HepG2 (cell line): ENCODE measurements around the gene TIMM44. TPM values are rescaled to one million over a fixed set of nuclear protein-coding genes. Genes with fewer than 3 reads are reported as not detected.

Experiments
- CCAR2 ChIP-seq: fragments of 200-400 bp; formaldehyde crosslinking; optimal IDR thresholded peaks from 2 replicates; pipeline ENCODE3; 2018; ENCODE audit warnings: low read depth, mild to moderate bottlenecking, low read length, moderate library complexity
- CREBL2 ChIP-seq: sonication (generic); formaldehyde crosslinking; IDR thresholded peaks from 2 replicates; pipeline ENCODE4 v1.8.1; 2023; ENCODE audit warnings: missing genetic modification reagents, mild to moderate bottlenecking, borderline replicate concordance
- FLYWCH1 ChIP-seq: sonication (generic); formaldehyde crosslinking; IDR thresholded peaks from 2 replicates; pipeline ENCODE4 v1.8.1; 2023; ENCODE audit warnings: mild to moderate bottlenecking, missing genetic modification reagents
- HDAC1 ChIP-seq: sonication (generic); formaldehyde crosslinking; IDR thresholded peaks from 2 replicates; pipeline ENCODE4 v1.5.1; 2020; ENCODE audit warnings: mild to moderate bottlenecking, missing genetic modification reagents
- HMG20B ChIP-seq: conservative IDR thresholded peaks from 2 replicates; pipeline ENCODE4 v1.6.1; 2016; ENCODE audit warnings: missing genetic modification reagents, missing compliant biosample characterization
- KAT7 ChIP-seq: IDR thresholded peaks from 2 replicates; pipeline ENCODE4 v1.6.1; 2018; ENCODE audit warnings: borderline replicate concordance, missing compliant biosample characterization
- PRDM10 ChIP-seq: sonication (generic); formaldehyde crosslinking; IDR thresholded peaks from 2 replicates; pipeline ENCODE4 v1.4.0; 2020; ENCODE audit warnings: low read depth, missing genetic modification reagents
- SNAI1 ChIP-seq: sonication (generic); formaldehyde crosslinking; IDR thresholded peaks from 2 replicates; pipeline ENCODE4 v1.5.0; 2020; ENCODE audit warnings: mild to moderate bottlenecking, missing genetic modification reagents, borderline replicate concordance
- ZNF124 ChIP-seq: sonication (generic); formaldehyde crosslinking; IDR thresholded peaks from 2 replicates; pipeline ENCODE4 v1.4.0; 2020; ENCODE audit warnings: missing genetic modification reagents
- ZNF24 ChIP-seq: fragments of 450-650 bp; IDR thresholded peaks from 2 replicates; pipeline ENCODE4 v1.6.1; 2017; ENCODE audit warnings: antibody characterized with exemption, mild to moderate bottlenecking
- ZNF260 ChIP-seq: sonication (generic); formaldehyde crosslinking; IDR thresholded peaks from 2 replicates; pipeline ENCODE4 v1.4.0; 2020; ENCODE audit warnings: missing genetic modification reagents, low read depth, mild to moderate bottlenecking, borderline replicate concordance
- ZNF263 ChIP-seq: sonication (generic); formaldehyde crosslinking; IDR thresholded peaks from 2 replicates; pipeline ENCODE4 v1.4.0; 2020; ENCODE audit warnings: missing genetic modification reagents
- ZNF281 ChIP-seq: sonication (generic); formaldehyde crosslinking; IDR thresholded peaks from 2 replicates; pipeline ENCODE4 v1.4.0; 2020; ENCODE audit warnings: missing genetic modification reagents, borderline replicate concordance
- ZNF580 ChIP-seq: IDR thresholded peaks from 2 replicates; pipeline ENCODE4 v1.6.1; 2016; ENCODE audit warnings: low read depth, borderline replicate concordance
- polyA plus RNA-seq, 8 experiments: library from polyadenylated mRNA; depleted of rRNA in 3 of 8; stranded (reverse) in 7 of 8; unstranded in 1 of 8; fragments of >200 nt; fragmentation: Illumina TruSeq in 4 of 8; extraction: Trizol in 4 of 8; gene quantifications; 2 replicates each; pipeline versions ENCODE4 v1.2.1 to v1.2.3, GENCODE V29; 2011 to 2016; ENCODE audit warnings: low read depth in 4 of 8, missing spikeins in 1 of 8, mixed read lengths in 1 of 8; ENCODE audit not compliant: insufficient read depth in 1 of 8
- total RNA-seq, 5 experiments: library from RNA; depleted of rRNA; stranded (reverse); fragments of >200 nt; fragmentation: Illumina TruSeq; extraction: Trizol; gene quantifications; 2 replicates each; pipeline ENCODE4 v1.2.3, GENCODE V29; 2016; ENCODE audit warnings: low read depth in 1 of 5
- TF ChIP-seq, protein P1 (sequence below): sonication (generic); formaldehyde crosslinking; IDR thresholded peaks from 2 replicates; pipeline ENCODE4 v1.5.1; 2020; ENCODE audit warnings: missing genetic modification reagents, mild to moderate bottlenecking, borderline replicate concordance
- TF ChIP-seq, protein P2 (sequence below): sonication (generic); formaldehyde crosslinking; IDR thresholded peaks from 2 replicates; pipeline ENCODE4 v1.4.0; 2020; ENCODE audit warnings: missing genetic modification reagents
- TF ChIP-seq, protein P3 (sequence below): sonication (generic); formaldehyde crosslinking; IDR thresholded peaks from 2 replicates; pipeline ENCODE4 v1.4.0; 2020; ENCODE audit warnings: low read depth, mild to moderate bottlenecking, missing genetic modification reagents

TIMM44 gene
- total and polyA plus RNA-seq, 2 of the 13 experiments (the other 11 are each of a cell fraction or from before 2014, with no cell fraction given), result 42.9 to 72.6 TPM

DNA sequence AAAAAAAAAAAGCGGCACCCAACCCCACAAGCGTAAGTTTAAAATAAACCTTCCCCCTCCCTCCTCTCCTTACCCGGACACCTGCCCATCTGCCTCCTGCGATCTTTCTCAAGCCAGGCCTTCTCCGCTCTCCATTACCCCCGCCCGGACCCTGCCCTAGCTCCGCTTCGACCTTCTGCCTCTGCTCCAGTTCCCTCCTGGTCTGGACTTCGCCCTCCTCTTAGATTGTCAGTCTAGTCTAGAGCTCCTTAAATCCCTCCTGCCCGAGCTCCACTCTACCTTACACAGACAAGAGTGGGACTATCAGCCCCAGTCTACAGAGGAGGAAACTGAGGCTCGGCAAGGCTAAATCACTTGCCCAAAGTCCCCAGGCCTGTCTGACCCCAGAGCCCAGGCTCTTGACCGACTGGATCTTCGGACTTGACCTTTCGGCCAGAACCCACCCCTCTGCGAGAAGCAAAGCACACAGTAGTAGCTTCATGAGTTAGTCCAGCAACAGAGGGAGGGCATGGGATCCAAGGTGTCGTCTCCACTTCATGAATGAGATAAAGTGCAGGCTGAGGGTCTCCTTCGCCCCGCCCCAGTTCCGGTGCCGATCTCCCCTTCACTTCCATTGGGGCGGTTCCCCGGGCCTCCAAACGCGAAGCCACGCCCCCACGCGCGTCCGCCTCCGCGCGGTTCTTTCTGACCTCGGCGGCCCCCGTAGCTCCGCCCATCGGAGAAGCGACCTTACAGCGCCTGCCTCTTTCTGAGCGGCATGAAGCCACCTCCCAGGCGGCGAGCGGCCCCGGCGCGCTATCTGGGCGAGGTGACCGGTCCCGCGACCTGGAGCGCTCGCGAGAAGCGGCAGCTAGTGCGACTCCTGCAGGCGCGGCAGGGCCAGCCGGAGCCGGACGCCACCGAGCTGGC lies 23.6 kb downstream of the TIMM44 start, which contains the start of gene SNAPC2 (continued):
- TF ChIP-seq FLYWCH1 (CRISPR knock-in tag) (no peak), SNAI1 (CRISPR knock-in tag) (0 out of 2 replicates have a peak, but pooled peaks have one; percentile 59), ZNF263 (peak; percentile 43; the same call in 1 of the 2 replicates), KAT7 (no peak), ZNF124 (peak; percentile 77; the same call in 1 of the 2 replicates), HMG20B (CRISPR knock-in tag) (no peak), ZNF24 (no peak), ZNF260 (CRISPR knock-in tag) (no peak), ZNF580 (peak; percentile 75; the same call in 1 of the 2 replicates), PRDM10 (CRISPR knock-in tag) (no peak), CREBL2 (CRISPR knock-in tag) (no peak), HDAC1 (CRISPR knock-in tag) (peak; percentile 88), ZNF281 (no peak; the same call in 1 of the 2 replicates), CCAR2 (no peak)
- TF ChIP-seq, protein P1, sequence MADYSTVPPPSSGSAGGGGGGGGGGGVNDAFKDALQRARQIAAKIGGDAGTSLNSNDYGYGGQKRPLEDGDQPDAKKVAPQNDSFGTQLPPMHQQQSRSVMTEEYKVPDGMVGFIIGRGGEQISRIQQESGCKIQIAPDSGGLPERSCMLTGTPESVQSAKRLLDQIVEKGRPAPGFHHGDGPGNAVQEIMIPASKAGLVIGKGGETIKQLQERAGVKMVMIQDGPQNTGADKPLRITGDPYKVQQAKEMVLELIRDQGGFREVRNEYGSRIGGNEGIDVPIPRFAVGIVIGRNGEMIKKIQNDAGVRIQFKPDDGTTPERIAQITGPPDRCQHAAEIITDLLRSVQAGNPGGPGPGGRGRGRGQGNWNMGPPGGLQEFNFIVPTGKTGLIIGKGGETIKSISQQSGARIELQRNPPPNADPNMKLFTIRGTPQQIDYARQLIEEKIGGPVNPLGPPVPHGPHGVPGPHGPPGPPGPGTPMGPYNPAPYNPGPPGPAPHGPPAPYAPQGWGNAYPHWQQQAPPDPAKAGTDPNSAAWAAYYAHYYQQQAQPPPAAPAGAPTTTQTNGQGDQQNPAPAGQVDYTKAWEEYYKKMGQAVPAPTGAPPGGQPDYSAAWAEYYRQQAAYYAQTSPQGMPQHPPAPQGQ (CRISPR knock-in tag), result no peak
- TF ChIP-seq, protein P2, sequence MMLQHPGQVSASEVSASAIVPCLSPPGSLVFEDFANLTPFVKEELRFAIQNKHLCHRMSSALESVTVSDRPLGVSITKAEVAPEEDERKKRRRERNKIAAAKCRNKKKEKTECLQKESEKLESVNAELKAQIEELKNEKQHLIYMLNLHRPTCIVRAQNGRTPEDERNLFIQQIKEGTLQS, result peak; percentile 28; the same call in 1 of the 2 replicates
- TF ChIP-seq, protein P3, sequence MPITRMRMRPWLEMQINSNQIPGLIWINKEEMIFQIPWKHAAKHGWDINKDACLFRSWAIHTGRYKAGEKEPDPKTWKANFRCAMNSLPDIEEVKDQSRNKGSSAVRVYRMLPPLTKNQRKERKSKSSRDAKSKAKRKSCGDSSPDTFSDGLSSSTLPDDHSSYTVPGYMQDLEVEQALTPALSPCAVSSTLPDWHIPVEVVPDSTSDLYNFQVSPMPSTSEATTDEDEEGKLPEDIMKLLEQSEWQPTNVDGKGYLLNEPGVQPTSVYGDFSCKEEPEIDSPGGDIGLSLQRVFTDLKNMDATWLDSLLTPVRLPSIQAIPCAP (CRISPR knock-in tag), result no peak
